ENCODE data around the gene STMN1.

The STMN1 gene

GRCh38 chr1:25867210-25867991, 38.8 kb downstream of the STMN1 start:
- DNase-seq = no peak

DNA sequence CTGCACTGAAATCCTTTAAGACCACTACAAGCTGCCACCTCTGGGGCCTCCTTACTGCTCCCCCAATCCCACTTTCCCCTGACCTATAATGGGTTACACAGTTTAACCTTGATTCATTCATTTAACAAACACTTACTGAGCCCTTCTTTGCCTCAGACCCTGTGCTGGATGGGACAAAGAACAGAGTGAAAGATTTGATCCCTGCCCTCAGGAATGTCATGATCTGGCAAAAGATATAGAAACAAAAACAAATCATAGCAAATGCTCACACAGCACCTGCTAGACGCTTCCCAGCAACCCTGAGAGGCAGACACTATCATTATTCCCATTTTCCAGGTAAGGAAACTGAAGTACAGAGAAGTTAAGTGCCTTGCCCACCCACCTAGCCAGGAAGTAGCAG, 39.9 kb downstream of the STMN1 start:
- DNase-seq = no peak

- DNase-seq = no peak
These were observed 41.8 kb downstream of the STMN1 start for GRCh38 chr1:25864434-25864833.

DNA sequence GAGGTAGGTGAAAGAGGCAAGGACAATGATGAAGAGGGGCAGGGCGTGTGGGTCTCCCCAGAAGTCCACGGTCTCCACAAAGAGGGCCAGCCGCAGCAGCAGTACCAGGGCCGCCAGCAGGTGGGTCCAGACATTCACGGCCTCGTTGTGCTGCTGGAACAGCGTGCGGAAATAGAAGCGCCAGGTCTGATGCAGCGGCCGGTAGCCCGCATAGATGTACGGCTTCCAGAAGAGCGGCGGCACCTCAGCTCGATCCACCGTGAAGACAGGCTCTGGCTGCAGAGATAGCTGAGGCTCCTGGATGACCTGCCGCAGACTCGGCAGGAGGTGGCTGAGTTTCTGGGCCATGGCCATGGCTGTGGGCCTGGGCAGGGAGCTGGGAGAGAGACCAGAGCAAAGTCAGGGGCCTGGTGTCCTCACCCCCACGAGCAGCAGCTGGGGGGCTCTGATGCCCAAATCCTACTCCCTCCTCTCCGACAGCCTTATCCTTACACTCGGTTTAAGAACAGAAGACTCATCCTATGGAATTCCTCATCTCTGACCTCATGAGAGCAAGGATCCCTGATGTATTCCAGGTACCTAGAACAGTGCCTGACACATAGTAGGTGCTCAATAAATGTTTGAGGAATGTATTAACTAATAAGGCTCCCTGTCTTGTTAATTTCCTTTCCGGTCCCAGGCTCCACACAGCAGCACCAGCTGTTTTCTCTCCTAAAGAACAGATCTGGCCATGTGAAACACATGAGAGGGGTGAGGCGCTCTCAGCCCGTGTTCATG, 42.5 kb downstream of the STMN1 start:
- no peak for DNase-seq

DNA sequence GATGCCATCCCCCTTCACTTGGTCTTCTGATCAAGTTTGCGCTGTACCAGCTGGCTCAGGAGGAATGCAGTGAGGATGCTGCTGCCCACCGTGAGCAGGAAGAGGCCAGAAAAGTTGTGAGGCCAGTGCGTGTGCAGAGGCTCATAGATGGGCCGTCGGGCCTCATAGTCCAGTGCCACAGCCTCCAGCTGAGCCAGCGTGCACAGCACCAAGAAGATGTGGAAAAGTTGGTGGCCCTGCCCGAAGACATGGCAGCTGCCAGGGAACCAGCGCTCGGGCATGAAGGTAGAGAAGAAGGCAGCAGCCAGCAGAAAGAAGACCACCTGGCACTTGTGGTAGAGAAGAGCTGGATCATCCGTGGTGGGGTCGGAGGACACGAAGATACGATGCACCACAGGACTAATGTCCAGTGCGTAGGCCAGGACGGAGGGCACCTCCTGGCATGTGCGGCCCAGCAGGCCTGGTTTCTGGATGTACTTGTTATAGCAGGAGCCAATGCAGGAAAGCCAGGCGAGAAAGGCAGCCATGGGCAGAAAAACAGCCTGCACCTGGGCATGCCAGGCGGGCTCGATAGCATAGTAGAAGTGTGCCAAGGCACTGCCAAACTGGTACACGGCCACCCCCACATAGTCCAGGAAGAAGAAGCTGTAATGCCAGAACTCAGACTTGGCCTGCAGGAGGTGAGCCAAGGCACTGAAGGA, 43.3 kb downstream of the STMN1 start:
- DNase-seq = no peak

GRCh38 chr1:25861316-25862286, 44.6 kb downstream of the STMN1 start:
- no peak for DNase-seq

DNA sequence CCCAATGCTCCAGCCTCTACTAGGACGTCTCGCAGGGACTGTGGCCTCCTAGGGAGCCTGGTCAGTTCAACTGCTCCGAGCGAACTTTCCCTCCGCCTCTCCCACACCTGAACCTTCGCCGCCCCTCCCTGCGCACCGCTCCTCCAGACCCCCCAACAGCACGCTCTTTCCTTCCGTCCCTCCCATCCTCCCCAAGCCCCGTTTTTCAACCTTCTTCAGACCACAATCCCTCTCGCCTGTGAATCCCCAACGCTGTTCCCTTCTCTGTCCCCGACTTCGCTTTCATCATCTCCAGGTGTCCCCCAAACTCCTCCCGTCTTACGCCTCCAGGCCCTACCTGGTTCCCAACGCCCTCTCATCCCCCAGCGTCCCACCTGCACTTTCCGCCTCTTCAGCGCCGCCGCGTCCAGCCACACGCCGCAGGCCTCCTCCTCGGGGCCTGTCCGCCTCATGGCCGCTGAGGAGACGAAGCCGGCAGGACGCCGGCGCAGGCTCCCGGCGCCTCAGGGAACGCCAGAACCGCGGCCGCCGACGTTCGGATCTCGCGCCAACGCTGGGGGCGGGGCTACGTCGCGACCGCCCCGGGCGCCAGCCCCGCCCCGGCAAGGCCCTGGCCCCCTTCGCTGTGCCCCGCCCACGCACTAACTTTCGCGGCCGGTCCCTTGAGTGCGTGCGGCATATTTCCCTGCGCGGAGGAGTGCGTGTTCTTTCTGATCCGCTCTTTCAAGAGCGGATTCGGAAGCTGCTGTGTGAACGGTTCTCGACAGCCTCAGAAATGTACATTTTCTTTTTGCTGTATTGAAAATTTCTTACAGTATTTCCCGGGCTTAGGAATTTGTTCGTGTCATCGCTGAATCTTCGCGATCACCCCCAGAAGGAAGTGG, 47.1 kb downstream of the STMN1 start, which contains the start of gene AUNIP:
Gene AUNIP (minus strand): TSS at position 552 of the 884 bp plus-strand sequence. CDS start 100 bp downstream, at position 452.
- DNase-seq = no peak

DNA sequence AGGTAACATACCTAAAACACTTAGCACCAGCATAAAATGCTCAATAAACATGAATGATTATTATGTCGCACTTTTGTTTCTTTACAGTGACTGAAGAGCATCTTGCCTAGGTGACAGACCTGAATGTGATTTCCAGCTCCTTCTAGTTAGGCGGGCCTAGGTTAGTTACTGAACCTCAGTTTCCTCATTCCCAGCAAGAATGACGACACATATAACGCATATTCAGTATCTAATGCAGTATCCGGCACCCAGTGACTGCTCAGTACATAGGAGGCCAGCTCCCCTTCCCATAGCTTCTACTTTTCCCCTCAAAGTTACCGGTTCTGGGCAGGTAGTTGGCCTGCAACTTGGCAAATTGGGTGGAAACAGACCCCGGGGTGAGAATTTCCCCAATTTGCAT, 47.7 kb downstream of the STMN1 start:
- no peak for DNase-seq

DNA sequence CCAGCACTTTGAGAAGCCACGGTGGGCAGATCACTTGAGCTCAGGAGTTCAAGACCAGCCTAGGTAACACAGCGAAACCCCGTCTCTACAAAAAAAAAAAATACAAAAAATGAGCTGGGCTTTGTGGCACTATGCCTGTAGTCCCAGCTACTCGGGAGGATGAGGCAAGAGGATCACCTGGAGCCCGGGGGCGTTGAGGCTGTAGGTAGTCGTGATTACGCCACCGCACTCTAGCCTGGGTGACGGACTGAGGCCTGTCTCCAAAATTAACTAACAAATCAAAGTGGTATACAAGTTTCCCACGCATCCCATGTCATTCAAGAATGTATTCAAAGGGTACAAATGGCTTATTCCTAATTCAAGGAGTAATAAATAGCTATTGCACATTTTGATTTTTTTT, 49.4 kb downstream of the STMN1 start:
- no peak for DNase-seq

GRCh38 chr1:25854554-25854953, 51.7 kb downstream of the STMN1 start:
- DNase-seq = no peak

Measured in cortex of kidney (tissue), 1 donor.